ENCODE data around the gene ACOX2.

DNA sequence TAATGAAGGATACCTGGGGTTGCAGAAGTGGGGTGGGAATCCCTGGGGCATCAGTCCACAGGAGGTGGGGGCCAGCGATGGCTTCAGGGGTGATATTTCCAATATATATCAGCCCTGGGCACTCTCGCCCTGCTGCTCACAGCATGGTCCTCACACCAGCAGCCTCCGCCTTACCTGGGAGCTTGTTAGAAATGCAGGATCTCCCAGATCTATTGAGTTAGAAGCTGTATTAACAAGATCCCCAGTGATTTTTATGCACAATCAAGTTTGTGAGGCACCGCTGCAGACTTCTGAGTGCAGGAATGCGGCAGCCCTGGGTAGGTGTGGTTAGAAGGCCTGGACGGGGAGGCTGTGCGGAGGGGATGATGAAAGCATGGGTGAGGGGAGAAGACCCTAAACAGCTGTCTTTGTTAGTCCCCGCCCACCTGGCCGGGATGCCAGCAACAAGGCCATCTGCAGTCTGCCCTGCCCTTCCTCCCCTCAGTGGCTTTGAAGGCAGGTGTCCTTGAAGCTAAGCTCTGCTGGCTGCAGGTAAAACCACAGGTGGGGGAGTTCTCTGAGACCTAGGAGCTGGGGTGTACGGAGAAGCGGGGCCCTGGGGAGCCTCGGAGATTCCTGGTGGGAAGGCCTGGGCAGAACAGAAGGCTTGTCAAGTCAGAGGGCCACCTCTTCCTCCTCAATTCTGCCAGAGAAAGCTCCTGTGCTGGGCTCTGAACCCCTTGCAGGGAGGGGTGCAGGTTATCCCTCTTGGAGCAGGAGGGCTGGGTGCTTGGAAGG, 28.8 kb upstream of the ACOX2 start:
- TF ChIP-seq CTCF (IDR thresholded peaks at IDR 0.05) (no peak), MAFK (IDR thresholded peaks at IDR 0.05; ENCODE audit: partially characterized antibody) (no peak), SMC3 (IDR thresholded peaks at IDR 0.05) (no peak), KDM5A (IDR thresholded peaks at IDR 0.05) (no peak), POLR2A (IDR thresholded peaks at IDR 0.05; ENCODE audit: low read length) (no peak), CHD4 (IDR thresholded peaks at IDR 0.05; ENCODE audit: borderline replicate concordance) (no peak)
- TF ChIP-seq, protein P1, sequence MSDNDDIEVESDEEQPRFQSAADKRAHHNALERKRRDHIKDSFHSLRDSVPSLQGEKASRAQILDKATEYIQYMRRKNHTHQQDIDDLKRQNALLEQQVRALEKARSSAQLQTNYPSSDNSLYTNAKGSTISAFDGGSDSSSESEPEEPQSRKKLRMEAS (IDR thresholded peaks at IDR 0.05) = no peak
